Measurements from ENCODE around the gene CTXND1.

CTXND1 gene

GRCh38 chr15:80260551-80260950 lies 8.5 kb upstream of the CTXND1 start:
- DNase-seq (ENCODE audit: low read depth), result no peak
- no peak overlapping the region for H3K4me3 ChIP-seq (ENCODE audit: low read length)
- no peak for TF ChIP-seq CTCF (conservative IDR thresholded peaks at IDR 0.05; ENCODE audit: low read length)

- no peak for DNase-seq (ENCODE audit: low read depth)
- H3K4me3 ChIP-seq (ENCODE audit: low read length), result no peak overlapping the region
- TF ChIP-seq CTCF (conservative IDR thresholded peaks at IDR 0.05; ENCODE audit: low read length), result no peak
These were observed 8.0 kb upstream of the CTXND1 start for GRCh38 chr15:80259942-80260510.

- H3K4me3 ChIP-seq (ENCODE audit: low read length), result no peak overlapping the region; the same call in 1 of the 2 replicates
- no peak for DNase-seq (ENCODE audit: low read depth)
- TF ChIP-seq CTCF (conservative IDR thresholded peaks at IDR 0.05; ENCODE audit: low read length), result no peak
These were observed 439 bp downstream of the CTXND1 start for GRCh38 chr15:80251428-80252120.

GRCh38 chr15:80250614-80251427 lies 1.2 kb downstream of the CTXND1 start:
- TF ChIP-seq CTCF (conservative IDR thresholded peaks at IDR 0.05; ENCODE audit: low read length), result no peak
- no peak overlapping the region for H3K4me3 ChIP-seq (ENCODE audit: low read length)
- DNase-seq (ENCODE audit: low read depth), result no peak

GRCh38 chr15:80249973-80250372 lies 2.0 kb downstream of the CTXND1 start:
- H3K4me3 ChIP-seq (ENCODE audit: low read length), result no peak overlapping the region
- TF ChIP-seq CTCF (conservative IDR thresholded peaks at IDR 0.05; ENCODE audit: low read length), result no peak

GRCh38 chr15:80247320-80247719 lies 4.7 kb downstream of the CTXND1 start:
- no peak overlapping the region for H3K4me3 ChIP-seq (ENCODE audit: low read length)
- TF ChIP-seq CTCF (conservative IDR thresholded peaks at IDR 0.05; ENCODE audit: low read length), result no peak
- no peak for DNase-seq (ENCODE audit: low read depth)

More at GRCh38 chr15:80249973-80250372, 2.0 kb downstream of the CTXND1 start:
- DNase-seq (ENCODE audit: low read depth), result no peak
